Measurements from ENCODE around the gene CALML4.
"Not testable (repeated sequence)": the region's sequence is repeated elsewhere in the genome, so short reads cannot be mapped to it uniquely, and the experiment has no call there.

Gene CALML4

DNA sequence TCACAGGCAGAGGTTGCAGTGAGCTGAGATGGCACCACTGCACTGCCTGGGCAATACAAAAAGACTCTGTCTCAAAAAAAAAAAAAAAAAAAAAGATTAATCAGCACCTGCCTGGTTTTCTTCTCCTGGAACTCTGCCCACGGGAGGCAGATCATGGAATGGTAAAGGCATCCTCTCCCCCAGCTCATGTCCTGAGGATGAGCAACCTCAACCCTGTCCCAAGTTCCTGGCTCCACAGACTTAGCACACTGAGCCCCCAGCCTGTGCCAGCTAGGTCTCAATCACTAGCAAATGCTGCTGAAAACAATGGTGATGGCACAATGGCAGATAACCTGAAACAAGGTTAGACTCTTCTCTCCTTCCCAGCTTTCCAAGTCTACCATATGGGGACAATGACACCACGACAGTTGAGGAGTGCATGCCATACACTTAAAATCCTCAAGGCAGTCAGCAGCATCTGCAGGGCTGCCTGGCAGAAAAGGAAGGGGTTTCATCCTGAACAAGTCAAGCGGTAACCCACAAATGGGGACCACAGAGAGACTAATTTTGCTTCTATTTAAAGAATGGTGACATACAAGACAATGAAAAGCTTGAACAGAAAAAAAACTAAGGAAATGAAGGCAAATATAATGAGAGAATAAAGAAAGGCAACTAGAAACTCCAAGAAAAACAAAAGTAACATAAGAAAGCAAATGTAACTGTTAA is 19.6 kb upstream of the CALML4 start:
- DNase-seq: peak in 1 of 2 donors; percentile 10

DNA sequence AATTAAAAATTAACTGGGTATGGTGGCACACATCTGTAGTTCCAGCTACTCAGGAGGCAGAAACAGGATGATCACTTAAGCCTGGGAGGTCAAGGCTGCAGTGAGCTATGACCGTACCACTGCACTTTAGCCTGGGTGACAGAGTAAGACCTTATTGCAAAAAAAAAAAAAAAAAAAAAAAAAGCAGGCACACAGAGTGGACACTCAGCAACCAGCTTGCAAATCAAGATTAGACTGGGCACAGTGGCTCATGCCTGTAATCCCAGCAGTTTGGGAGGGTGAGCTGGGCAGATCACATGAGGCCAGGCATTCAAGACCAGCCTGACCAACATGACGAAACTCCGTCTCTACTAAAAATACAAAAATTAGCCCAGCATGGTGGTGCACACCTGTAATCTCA is 19.0 kb upstream of the CALML4 start:
- DNase-seq: peak in 1 of 2 donors; percentile 2

DNA sequence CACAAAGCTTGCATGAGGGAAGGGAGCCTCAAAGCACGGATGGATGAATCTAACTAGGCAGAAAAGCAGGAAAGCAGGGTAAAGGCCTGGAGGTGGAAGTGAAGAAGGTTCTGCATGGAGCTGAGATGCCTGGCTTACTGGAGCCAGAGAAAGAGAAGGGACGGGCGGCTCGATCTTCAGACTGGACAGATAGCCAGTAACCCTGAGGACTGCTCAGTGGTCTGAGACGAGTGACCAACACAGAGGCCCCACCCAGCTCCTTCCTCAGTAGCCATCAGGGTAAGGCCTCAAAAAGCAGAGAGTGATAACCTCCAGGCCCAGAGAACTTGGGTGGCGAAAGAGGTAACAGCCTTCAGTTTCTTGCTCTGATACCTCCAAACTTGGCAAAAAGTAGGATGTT is 18.0 kb upstream of the CALML4 start:
- peak in 1 of 2 donors; percentile 5 for DNase-seq

DNA sequence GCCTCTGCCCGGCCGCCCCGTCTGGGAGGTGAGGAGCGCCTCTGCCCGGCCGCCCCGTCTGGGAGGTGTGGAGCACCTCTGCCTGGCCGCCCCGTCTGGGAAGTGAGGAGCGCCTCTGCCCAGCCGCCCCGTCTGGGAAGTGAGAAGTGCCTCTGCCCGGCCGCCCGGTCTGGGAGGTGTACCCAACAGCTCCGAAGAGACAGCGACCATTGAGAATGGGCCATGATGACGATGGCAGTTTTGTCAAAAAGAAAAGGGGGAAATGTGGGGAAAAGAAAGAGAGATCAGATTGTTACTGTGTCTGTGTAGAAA is 17.3 kb upstream of the CALML4 start:
- DNase-seq: peak in 1 of 2 donors; percentile 2

DNA sequence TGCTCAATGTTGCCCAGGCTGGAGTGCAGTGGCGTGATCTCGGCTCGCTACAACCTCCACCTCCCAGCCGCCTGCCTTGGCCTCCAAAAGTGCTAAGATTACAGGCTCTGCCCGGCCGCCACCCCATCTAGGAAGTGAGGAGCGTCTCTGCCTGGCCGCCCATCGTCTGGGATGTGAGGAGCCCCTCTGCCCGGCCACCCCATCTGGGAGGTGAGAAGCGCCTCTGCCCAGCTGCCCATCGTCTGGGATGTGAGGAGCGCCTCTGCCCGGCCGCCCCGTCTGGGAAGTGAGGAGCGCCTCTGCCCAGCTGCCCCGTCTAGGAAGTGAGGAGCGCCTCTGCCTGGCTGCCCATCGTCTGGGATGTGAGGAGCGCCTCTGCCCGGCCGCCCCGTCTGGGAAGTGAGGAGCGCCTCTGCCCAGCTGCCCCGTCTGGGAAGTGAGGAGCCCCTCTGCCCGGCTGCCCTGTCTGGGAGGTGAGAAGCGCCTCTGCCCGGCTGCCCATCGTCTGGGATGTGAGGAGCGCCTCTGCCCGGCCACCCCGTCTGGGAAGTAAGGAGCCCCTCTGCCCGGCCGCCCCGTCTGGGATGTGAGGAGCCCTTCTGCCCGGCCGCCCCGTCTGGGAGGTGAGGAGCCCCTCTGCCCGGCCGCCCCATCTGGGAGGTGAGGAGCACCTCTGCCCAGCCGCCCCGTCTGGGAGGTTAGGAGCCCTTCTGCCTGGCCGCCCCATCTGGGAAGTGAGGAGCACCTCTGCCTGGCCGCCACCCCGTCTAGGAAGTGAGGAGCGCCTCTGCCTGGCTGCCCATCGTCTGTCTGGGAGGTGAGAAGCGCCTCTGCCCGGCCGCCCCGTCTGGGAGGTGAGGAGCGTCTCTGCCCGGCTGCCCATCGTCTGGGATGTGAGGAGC is 16.6 kb upstream of the CALML4 start:
- DNase-seq: peak in 1 of 2 donors; percentile 10

- DNase-seq: no peak
Observed at GRCh38 chr15:68220967-68221366, 15.8 kb upstream of the CALML4 start.

- DNase-seq: no peak
Observed at GRCh38 chr15:68220489-68220888, 15.4 kb upstream of the CALML4 start.

DNA sequence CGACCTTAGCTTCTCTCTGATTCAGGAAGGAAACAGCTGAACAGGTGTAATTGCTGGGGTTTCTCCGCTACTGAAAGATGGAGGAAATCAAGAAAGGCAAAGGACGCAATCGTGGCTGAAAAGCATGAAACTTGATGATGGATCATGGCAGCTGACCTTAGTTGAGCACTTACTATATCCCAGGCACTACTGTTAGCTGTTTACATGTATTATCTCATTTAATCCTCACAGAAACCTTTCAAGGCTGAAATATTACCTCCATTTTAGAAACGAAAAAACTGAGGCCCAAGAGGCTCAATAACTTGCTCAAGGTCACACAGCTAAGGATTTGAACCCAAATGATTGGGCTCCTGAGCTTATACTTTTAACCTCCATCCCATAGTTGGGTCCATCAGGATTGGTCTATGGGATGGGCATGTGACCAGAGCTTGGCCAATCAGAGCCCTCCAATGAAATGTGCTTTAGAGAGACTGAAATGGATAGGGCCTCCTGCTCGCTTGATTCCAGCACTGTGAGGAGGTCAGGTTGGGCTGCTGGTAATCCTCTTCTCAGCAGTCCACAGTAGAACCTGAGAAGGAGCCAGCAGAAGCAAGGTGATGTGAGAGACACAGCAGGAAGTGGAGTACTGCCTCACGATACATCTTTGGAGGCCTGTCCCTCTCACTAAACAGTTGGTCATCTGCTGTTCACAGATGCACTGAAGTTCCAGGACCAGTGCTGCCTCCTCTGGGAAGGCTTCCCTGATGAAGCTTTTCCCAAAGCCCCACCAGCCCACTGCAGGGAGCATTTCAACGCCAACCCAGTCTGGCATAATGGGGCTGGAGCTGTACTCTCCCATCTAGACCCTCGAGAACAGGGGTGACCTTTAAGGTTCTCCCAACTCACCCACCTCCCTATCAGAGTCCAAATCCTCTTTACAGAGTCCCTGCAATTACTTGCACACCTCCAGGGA is 14.0 kb upstream of the CALML4 start:
- no peak for DNase-seq

- no peak for DNase-seq
Observed at GRCh38 chr15:68218331-68218730, 13.2 kb upstream of the CALML4 start.

DNA sequence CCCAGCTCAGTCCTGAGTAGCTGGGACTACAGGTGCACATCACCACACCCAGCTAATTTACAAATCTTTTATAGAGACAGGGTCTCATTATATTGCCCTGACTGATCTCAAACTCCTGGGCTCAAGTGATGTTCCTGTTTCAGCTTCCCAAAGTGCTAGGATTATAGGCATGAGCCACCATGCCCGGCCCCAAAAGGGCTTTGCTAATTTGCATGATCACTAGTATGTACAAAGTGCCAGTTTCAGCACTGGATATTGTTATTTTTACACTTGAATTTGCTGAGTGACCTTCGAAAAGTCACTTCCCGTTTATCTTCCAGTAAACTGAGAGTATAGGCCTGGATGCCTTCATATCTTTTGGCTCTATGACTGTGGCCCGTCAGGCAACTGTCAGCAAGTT is 12.2 kb upstream of the CALML4 start:
- DNase-seq: no peak

DNA sequence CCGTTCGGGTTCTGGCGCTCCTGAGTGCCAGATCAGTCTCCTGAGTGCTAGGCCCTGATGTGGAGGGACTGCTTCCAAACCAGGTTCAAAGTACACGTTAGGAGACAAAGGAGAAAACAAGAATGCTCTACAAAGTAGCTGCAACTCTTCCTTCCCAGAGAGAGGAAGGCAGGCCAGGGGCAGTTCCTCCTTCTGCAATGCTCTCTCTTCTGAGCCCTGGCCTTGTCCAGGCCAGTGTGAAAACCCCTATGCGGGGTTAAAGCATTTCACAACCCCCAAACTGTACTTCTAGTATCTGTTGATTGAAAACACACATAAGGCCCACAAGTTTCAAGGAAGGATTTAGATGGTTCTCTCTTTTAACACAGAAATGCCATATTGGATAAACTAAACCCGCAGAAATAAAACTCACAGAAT is 9.7 kb upstream of the CALML4 start:
- no peak for DNase-seq

DNA sequence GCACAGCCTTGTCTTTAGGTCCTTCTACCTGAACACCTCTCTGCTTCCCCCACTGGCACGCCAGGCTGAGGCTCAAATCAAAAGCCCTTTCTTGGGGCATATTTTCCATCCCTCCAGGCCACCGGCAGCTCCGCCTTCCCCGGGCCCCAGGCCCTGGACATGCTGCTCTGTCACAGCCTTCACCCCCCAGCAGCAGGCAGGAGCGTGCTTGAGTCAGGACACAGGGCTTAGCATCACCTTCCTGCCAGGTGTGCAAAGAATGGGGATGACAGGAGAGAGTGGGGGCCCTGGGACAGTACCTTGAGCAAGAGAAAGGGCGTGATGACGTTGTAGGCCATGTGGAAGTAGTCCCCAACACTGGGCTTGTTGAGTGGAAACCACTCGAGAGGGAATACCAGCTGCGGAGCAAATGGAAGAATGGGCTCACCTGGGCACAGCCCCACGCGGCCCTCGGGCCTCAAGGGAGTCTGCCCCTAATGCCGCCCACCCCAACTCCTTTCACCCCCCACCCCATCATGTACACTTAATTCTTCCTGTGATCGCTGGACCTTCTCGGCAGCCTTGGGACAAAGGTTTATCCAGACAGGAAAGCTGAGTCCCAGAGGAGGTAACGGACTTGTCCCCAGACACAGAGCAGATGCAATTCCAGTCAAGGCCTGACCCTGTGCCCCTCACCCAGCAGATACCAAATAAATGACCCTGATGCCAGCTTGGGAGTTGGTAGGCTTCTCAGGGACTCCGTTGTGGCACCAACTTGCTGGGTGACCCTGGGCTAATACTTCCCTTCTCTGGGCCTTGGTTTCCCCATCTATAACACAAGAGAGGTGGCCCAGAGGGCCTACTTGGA is 9.1 kb upstream of the CALML4 start:
- DNase-seq: no peak

GRCh38 chr15:68213491-68213845 is 8.3 kb upstream of the CALML4 start:
- DNase-seq: not testable (repeated sequence)

DNA sequence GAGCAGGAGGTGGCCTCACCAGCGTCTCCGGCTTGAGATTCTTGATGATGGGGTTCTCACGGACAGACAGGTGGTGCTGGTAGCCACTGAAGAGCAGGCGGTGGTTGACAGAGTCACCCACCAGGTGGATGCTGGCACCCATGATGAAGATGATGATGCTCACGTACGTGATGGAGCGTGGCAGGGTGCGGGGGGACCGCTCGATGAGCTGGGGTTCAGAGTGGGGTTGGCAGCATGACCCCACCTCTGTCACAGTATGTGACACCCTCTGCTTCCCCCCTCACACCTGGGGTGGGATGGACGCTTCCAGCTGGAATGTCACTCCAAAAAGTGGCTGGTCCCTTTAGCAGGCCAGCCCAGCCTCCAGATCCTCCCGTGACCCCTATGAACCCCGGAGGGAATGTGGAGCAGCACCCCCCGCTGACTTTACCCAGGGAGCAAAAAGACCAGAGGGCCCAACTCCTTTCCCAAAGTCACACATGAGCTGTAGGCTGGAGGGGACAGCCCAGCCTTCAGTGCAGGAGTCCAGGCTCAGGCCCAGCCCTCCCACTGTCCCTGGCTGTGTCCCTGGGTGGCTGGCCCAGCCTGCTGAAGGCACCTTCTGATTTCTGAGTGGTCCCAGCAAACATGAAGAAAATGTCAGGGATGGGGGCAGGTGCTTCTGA is 6.7 kb upstream of the CALML4 start:
- no peak for DNase-seq

- DNase-seq: peak; percentile 43 to 46
Observed at GRCh38 chr15:68210821-68211655, 5.9 kb upstream of the CALML4 start.

- no peak for DNase-seq
Observed at GRCh38 chr15:68210409-68210756, 5.3 kb upstream of the CALML4 start.

DNA sequence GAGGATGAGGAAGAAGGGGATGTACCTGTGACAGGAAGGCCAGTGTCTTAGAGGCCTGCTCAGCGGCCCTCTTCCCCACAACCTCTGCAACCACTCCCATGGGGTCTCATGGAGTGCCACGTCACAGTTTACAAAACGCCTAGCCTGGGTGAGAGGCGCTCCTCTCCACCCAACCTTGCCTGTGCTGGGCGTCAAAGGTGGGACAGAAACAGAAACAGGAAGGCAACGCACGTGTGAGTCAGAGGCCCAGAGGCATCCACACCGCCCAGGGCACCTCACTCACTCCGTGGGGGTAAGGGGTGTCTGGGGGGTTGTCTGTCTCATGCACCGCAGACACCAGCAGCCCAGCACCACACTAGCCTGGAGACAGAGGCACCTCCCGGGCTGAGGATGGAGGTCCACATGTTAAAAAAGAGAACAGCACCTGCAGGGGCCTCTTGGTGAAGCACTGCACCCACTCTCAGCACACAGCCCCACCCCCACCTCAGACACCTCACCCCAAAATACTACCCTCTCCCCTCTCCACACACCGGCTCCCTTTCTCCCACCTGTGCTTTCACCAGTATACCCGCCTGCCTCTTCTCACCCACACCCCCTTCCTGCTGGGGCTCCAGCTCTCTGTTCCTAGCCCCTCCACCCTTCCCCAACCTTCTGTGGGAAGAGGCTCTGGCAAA is 4.7 kb upstream of the CALML4 start:
- peak in 1 of 2 donors; percentile 40 for DNase-seq

DNA sequence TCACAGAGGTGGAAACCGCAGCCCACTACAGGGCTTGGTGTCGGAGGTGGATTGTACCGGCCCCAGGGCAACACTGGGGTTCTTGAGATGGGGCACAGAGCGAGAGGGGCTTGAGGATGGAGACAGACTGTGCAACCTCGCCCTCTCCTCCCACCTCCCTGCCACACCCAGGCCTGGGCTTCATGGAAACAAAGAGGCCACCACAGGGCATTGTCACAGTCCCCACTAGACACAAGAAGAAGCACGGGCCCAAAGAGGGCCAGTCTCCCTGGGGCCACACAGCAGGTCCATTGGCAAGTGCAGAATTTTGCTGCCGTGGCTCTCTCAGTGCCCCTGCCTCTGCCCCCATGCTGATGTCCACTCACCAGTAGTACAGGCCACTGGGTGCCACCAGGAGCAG is 4.1 kb upstream of the CALML4 start:
- DNase-seq: no peak

GRCh38 chr15:68208636-68209240 is 3.6 kb upstream of the CALML4 start:
- no peak for DNase-seq

DNA sequence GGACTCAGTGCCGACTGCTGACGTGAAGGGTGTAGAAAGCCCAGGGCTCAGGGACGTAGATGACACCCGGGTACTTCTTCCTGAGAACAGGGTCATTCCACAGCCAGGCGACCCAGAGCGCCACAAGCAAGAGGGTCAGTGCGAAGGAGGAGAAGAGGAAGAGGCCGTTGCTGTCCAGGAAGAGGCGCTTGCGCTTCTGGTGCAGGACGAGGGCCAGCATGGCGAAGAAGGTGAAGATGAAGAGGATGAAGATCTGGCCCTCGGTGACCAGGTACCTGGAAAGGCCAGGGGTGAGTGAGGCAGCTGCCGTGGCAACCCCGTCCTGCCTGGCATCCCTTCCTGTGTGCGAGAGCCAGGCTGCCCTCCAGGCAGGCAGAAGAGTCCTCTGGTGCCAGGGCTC is 3.0 kb upstream of the CALML4 start:
- DNase-seq: no peak
